Measurements from ENCODE around the gene PLCG1.

PLCG1 gene

DNA sequence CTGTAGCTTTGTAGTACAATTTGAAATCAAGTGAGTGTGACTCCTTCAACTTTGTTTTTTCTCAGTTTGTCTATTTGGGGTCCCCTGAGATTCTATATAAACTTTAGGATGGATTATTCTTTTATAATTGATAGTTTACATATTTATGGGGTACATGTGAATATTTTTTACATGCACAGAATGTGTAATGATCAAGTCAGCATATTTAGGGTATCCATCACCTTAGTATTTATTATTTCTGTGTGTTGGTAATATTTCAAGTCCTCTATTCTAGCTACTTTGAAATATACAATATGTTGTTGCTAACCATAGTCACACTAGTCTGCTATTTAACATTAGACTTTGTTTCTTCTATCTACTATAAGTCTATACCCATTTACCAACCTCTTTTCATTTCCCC, 50.3 kb downstream of the PLCG1 start:
- TF ChIP-seq TAF1 (IDR thresholded peaks at IDR 0.05; ENCODE audit: borderline replicate concordance, insufficient read depth, low read length) = no peak
- no peak for TF ChIP-seq SIN3A (IDR thresholded peaks at IDR 0.05; ENCODE audit: borderline replicate concordance, insufficient read depth, low read length)
- no peak for TF ChIP-seq FOXP2 (optimal IDR thresholded peaks at IDR 0.05; ENCODE audit: borderline replicate concordance, extremely low read depth, extremely low read length, insufficient read depth)
- TF ChIP-seq, protein P1, sequence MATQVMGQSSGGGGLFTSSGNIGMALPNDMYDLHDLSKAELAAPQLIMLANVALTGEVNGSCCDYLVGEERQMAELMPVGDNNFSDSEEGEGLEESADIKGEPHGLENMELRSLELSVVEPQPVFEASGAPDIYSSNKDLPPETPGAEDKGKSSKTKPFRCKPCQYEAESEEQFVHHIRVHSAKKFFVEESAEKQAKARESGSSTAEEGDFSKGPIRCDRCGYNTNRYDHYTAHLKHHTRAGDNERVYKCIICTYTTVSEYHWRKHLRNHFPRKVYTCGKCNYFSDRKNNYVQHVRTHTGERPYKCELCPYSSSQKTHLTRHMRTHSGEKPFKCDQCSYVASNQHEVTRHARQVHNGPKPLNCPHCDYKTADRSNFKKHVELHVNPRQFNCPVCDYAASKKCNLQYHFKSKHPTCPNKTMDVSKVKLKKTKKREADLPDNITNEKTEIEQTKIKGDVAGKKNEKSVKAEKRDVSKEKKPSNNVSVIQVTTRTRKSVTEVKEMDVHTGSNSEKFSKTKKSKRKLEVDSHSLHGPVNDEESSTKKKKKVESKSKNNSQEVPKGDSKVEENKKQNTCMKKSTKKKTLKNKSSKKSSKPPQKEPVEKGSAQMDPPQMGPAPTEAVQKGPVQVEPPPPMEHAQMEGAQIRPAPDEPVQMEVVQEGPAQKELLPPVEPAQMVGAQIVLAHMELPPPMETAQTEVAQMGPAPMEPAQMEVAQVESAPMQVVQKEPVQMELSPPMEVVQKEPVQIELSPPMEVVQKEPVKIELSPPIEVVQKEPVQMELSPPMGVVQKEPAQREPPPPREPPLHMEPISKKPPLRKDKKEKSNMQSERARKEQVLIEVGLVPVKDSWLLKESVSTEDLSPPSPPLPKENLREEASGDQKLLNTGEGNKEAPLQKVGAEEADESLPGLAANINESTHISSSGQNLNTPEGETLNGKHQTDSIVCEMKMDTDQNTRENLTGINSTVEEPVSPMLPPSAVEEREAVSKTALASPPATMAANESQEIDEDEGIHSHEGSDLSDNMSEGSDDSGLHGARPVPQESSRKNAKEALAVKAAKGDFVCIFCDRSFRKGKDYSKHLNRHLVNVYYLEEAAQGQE (IDR thresholded peaks at IDR 0.05; ENCODE audit: insufficient read depth in 1 of 2, low read depth in 2 of 2, low read length in 2 of 2) = no peak
- no peak for TF ChIP-seq POLR2AphosphoS5 (IDR thresholded peaks at IDR 0.05; ENCODE audit: low read depth, low read length)

DNA sequence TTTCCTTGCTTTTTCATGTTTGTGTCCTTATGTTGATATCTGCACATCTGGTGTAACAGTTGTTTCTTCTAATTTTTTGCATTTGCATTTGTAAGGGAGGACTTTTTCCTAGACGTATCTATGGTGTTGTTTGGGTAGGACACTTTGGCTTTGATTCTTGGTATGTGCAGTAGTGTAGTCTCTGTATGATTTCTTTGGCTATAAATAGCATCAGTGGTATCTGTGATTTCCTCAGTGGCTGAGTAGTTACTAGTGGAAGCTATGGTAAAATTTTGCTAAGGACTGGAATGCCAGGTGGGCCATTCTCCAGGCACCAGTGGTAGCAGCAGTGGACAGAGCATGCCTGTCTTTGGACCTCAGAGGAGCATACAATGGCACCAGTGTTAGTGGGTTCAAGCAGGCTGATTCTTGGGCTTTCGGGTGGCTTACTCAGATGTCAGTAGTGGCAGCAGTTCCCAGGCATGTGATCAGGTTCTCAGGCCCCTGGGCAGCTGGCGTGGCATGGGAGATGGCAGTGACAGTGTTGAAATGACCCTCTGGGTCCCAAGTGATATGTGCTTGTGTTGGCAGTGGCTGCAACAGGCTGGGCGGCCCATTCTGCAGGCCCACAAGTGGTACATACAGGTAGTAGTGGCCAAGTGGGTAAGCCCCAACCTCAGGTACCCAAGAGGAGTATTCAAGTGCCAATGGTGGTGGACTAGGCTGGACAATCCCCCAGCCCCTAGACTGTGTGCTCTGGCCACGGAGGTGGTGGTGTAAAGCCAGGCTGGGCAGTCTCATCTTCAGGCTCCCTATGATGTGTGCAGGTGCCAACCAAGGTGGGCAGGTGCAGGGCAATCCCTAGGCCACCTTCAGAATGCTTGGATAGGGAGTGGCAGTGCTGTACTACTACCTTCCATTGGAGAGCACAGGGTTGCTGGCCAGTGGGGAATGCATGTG, 54.5 kb downstream of the PLCG1 start:
- TF ChIP-seq TAF1 (IDR thresholded peaks at IDR 0.05; ENCODE audit: borderline replicate concordance, insufficient read depth, low read length) (no peak), FOXP2 (optimal IDR thresholded peaks at IDR 0.05; ENCODE audit: borderline replicate concordance, extremely low read depth, extremely low read length, insufficient read depth) (no peak), SIN3A (IDR thresholded peaks at IDR 0.05; ENCODE audit: borderline replicate concordance, insufficient read depth, low read length) (no peak), POLR2AphosphoS5 (IDR thresholded peaks at IDR 0.05; ENCODE audit: low read depth, low read length) (no peak)
- TF ChIP-seq, protein P1 (IDR thresholded peaks at IDR 0.05; ENCODE audit: insufficient read depth in 1 of 2, low read depth in 2 of 2, low read length in 2 of 2) = no peak

DNA sequence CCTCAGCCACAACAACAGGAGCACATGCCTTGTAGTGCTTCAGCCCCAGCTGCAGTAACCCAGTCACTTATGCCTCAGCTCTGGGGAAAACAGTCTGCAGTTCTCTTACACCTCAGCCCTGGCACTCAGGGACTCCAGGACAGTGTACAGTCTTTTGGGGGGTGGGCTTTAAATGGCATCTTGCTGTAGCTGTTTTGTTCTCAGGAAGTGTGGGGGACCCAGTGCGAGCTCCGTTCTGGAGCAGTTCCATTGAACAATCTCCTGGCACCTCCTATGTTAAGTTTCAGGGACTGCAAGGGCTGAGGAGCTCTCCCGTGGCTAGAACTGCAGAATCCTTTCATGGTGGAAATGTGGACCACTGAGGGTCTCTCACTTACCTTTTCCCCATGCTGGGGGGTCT, 55.2 kb downstream of the PLCG1 start:
- TF ChIP-seq TAF1 (IDR thresholded peaks at IDR 0.05; ENCODE audit: borderline replicate concordance, insufficient read depth, low read length) = no peak
- no peak for TF ChIP-seq POLR2AphosphoS5 (IDR thresholded peaks at IDR 0.05; ENCODE audit: low read depth, low read length)
- TF ChIP-seq FOXP2 (optimal IDR thresholded peaks at IDR 0.05; ENCODE audit: borderline replicate concordance, extremely low read depth, extremely low read length, insufficient read depth) = no peak
- TF ChIP-seq, protein P1 (IDR thresholded peaks at IDR 0.05; ENCODE audit: insufficient read depth in 1 of 2, low read depth in 2 of 2, low read length in 2 of 2) = no peak

DNA sequence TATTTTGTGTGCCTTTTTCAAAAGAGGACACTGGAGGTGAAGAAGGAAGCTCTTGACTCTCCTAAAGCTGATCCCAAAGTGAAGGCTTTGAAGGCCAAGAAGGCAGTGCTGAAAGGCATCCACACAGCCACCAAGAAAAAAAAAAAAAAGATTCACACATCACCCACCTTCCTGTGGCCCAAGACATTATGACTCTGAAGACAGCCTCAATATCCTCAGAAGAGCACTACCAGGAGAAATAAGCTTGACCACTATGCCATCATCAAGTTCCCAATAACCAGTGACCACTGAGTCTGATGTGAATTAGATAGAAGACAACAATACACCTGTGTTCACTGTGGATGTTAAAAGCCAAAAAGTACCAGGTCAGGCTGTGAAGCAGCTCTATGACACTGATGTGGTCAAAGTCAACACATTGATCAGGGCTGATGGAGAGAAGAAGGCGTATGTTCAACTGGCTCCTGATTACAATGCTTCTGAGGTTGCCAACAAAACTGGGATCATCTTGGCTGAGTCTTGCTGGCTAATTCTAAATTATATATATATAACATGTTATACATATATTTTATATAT, 59.4 kb downstream of the PLCG1 start:
- TF ChIP-seq, protein P1 (IDR thresholded peaks at IDR 0.05; ENCODE audit: insufficient read depth in 1 of 2, low read depth in 2 of 2, low read length in 2 of 2) = no peak
- TF ChIP-seq SIN3A (IDR thresholded peaks at IDR 0.05; ENCODE audit: borderline replicate concordance, insufficient read depth, low read length) (no peak), POLR2AphosphoS5 (IDR thresholded peaks at IDR 0.05; ENCODE audit: low read depth, low read length) (no peak), FOXP2 (optimal IDR thresholded peaks at IDR 0.05; ENCODE audit: borderline replicate concordance, extremely low read depth, extremely low read length, insufficient read depth) (no peak), TAF1 (IDR thresholded peaks at IDR 0.05; ENCODE audit: borderline replicate concordance, insufficient read depth, low read length) (no peak)
